ENCODE data around the gene CUL4A. TPM values are rescaled to one million over a fixed set of nuclear protein-coding genes. Genes with fewer than 3 reads are reported as not detected.
"Not testable (repeated sequence)": the region's sequence is repeated elsewhere in the genome, so short reads cannot be mapped to it uniquely, and the experiment has no call there.

Gene CUL4A
- total RNA-seq, 2 donors from 2014 or later = 51.4 to 86.2 TPM

GRCh38 chr13:113223070-113223469 lies 13.7 kb downstream of the CUL4A start:
- H3K4me1 Mint-ChIP-seq (ENCODE audit: low read depth in 2 of 2) = peaks cover 20 to 40% of the 10 kb centered on the region in 2 donors
- no peaks in the 10 kb centered on the region for H3K27me3 Mint-ChIP-seq
- no peak overlapping the region for H3K27ac Mint-ChIP-seq
- ATAC-seq (no peak), DNase-seq (ENCODE audit: low spot score) (no peak)
- peaks cover 5% of the 10 kb centered on the region for H3K36me3 Mint-ChIP-seq
- H3K4me3 Mint-ChIP-seq = no peak overlapping the region
- no peaks in the 10 kb centered on the region for H3K9me3 Mint-ChIP-seq

GRCh38 chr13:113224486-113224885 lies 15.1 kb downstream of the CUL4A start:
- no peak for ATAC-seq
- Mint-ChIP-seq H3K27me3 (no peaks in the 10 kb centered on the region), H3K27ac (no peak overlapping the region), H3K36me3 (peaks cover 5% of the 10 kb centered on the region), H3K4me1 (ENCODE audit: low read depth in 2 of 2) (peaks cover 20 to 38% of the 10 kb centered on the region in 2 donors), H3K9me3 (no peaks in the 10 kb centered on the region), H3K4me3 (no peak overlapping the region)
- DNase-seq (ENCODE audit: low spot score) = no peak

- ATAC-seq = no peak
- Mint-ChIP-seq H3K36me3 (peaks cover 10% of the 10 kb centered on the region), H3K4me3 (no peak overlapping the region), H3K27ac (no peak overlapping the region), H3K27me3 (no peaks in the 10 kb centered on the region), H3K4me1 (ENCODE audit: low read depth in 2 of 2) (peaks cover 16 to 34% of the 10 kb centered on the region in 2 donors), H3K9me3 (no peaks in the 10 kb centered on the region)
- no peak for DNase-seq (ENCODE audit: low spot score)
Measured at GRCh38 chr13:113225515-113225914, 16.1 kb downstream of the CUL4A start.

DNA sequence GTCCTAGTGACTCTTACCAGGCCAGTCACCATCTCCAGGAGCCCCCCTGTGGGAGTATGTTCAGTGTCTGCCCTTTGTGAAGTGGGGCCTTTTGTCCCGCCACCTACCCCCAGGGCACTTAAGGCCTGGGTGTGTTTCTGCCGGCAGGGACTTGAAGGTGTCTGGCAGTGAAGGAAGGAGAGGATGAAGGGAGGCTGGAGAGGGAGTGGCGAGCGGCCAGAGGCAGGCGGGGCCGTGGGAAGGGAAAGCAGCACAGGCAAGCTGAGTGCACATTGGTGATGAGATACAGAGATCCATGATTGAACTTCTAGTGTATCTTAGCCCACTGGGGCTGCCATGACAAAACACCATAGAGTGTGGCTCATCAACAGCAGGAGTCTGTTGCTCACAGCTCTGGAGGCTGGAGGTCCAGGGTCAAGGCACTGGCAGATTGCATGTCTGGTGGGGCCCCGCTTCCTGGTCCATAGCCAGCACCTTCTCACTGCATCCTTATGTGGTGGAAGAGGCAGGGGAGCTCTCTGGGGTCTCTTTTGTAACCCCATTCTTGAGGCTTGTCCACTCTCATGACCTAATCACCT lies 17.5 kb downstream of the CUL4A start:
- no peaks in the 10 kb centered on the region for H3K9me3 Mint-ChIP-seq
- peak overlapping the region in 1 of 2 donors; percentile 38 for H3K27ac Mint-ChIP-seq
- H3K4me1 Mint-ChIP-seq (ENCODE audit: low read depth in 2 of 2) = peaks cover 11 to 30% of the 10 kb centered on the region in 2 donors
- peaks cover 10% of the 10 kb centered on the region for H3K36me3 Mint-ChIP-seq
- ATAC-seq (no peak), DNase-seq (ENCODE audit: low spot score) (no peak)
- H3K4me3 Mint-ChIP-seq = no peak overlapping the region
- H3K27me3 Mint-ChIP-seq = no peaks in the 10 kb centered on the region

- no peak for DNase-seq (ENCODE audit: low spot score)
- no peaks in the 10 kb centered on the region for H3K9me3 Mint-ChIP-seq
- H3K36me3 Mint-ChIP-seq = peaks cover 21% of the 10 kb centered on the region
- no peak for ATAC-seq
- no peak overlapping the region for H3K27ac Mint-ChIP-seq
- no peak overlapping the region for H3K4me3 Mint-ChIP-seq
- no peaks in the 10 kb centered on the region for H3K27me3 Mint-ChIP-seq
- H3K4me1 Mint-ChIP-seq (ENCODE audit: low read depth in 2 of 2) = peaks cover 0 to 16% of the 10 kb centered on the region in 2 donors
Measured at GRCh38 chr13:113229161-113229560, 19.7 kb downstream of the CUL4A start.

DNA sequence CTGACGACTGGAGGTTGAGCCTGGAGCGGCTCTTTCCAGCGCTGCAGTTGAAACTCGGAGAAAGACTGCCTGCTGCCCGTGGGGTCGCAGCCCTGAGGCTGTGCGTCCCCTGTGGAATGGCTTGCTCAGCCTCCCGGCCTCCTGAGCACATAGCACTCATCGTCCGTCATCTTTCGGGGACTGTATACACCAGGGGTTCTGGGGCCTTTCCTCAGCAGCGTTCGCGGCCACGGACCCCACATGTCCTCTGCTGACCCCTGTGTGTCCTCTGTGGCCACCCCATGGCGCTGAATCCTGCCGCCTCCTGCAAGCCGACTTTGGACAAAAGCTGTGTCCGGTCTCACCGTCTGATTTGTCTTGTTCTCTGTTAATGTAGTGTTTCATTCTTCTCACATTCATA lies 20.4 kb downstream of the CUL4A start:
- H3K4me1 Mint-ChIP-seq (ENCODE audit: low read depth in 2 of 2) = peaks cover 0 to 12% of the 10 kb centered on the region in 2 donors

DNA sequence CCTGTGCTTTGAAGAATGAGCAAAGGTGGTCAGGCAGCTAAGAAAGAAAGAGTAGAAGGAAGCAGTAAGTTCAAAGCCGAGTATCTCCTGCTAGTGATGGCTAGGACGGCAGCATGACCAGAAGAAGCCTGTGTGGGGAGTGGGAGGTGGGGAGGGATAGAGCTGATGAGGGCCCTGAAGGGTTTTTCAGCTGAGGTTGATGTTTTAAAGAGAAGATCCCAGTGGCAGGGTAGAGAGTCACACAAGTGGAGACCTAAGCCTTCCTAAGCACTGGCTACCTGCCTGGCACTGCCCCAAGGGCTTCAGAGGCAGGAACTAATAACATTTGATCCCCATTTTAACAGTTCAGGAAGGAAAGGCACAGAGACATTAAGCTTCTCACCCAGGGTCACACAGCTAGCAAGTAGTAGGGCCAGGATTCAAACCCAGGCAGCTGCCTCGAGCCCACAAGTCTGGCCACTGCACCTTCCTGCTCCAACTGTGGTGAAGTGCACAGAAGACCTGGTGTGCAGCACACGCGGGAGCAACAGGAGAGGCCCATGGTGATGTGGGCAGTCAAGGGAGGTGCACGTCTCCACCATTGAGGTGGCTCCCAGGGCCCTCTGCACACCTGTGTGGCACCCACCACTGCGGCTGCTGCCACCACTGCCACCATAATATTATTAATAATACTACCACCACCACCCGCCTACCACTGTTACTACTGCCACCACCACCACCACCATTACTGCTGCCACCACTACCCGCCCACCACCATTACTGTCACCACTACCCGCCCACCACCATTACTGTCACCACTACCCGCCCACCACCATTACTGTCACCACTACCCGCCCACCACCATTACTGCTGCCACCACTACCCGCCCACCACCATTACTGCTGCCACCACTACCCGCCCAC lies 22.1 kb downstream of the CUL4A start:
- peaks cover 5 to 6% of the 10 kb centered on the region in 2 donors for H3K4me1 Mint-ChIP-seq (ENCODE audit: low read depth in 2 of 2)
- H3K27ac Mint-ChIP-seq = no peak overlapping the region
- H3K9me3 Mint-ChIP-seq = no peaks in the 10 kb centered on the region
- ATAC-seq (no peak), DNase-seq (ENCODE audit: low spot score) (no peak)
- H3K36me3 Mint-ChIP-seq = peaks cover 28% of the 10 kb centered on the region
- H3K4me3 Mint-ChIP-seq = no peak overlapping the region
- no peaks in the 10 kb centered on the region for H3K27me3 Mint-ChIP-seq

More for the DNA sequence above, 20.4 kb downstream of the CUL4A start:
- H3K4me3 Mint-ChIP-seq = no peak overlapping the region
- DNase-seq (ENCODE audit: low spot score) (no peak), ATAC-seq (no peak)
- H3K9me3 Mint-ChIP-seq = no peaks in the 10 kb centered on the region
- no peak overlapping the region for H3K27ac Mint-ChIP-seq
- peaks cover 16% of the 10 kb centered on the region for H3K36me3 Mint-ChIP-seq
- H3K27me3 Mint-ChIP-seq = no peaks in the 10 kb centered on the region

- no peak overlapping the region for H3K27ac Mint-ChIP-seq
- H3K9me3 Mint-ChIP-seq = no peaks in the 10 kb centered on the region
- no peaks in the 10 kb centered on the region for H3K27me3 Mint-ChIP-seq
- no peak for ATAC-seq
- H3K36me3 Mint-ChIP-seq = peaks cover 28% of the 10 kb centered on the region
- no peak for DNase-seq (ENCODE audit: low spot score)
- H3K4me3 Mint-ChIP-seq = no peak overlapping the region
- peaks cover 3 to 6% of the 10 kb centered on the region in 2 donors for H3K4me1 Mint-ChIP-seq (ENCODE audit: low read depth in 2 of 2)
Measured at GRCh38 chr13:113232208-113233003, 23.0 kb downstream of the CUL4A start.

DNA sequence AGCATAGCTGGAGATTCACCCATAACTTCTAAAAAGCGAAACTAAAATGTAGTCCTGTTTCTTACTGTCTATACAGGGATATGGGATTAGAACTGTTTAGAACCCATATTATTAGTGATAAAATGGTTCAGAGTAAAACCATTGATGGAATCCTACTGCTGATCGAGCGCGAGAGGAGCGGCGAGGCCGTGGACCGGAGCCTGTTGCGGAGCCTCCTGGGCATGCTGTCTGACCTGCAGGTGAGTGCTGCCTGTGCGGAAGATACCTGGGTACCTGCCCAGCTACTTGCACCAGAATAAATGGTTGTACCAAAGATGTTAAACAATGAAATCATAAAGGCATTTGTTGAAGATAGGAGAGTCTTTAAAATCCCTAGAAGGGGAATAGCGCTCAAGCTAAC lies 23.7 kb downstream of the CUL4A start:
- Mint-ChIP-seq H3K36me3 (peaks cover 28% of the 10 kb centered on the region), H3K4me3 (no peak overlapping the region), H3K27me3 (no peaks in the 10 kb centered on the region), H3K4me1 (ENCODE audit: low read depth in 2 of 2) (peaks cover under 1 to 6% of the 10 kb centered on the region in 2 donors), H3K9me3 (no peaks in the 10 kb centered on the region), H3K27ac (no peak overlapping the region)
- ATAC-seq (no peak), DNase-seq (ENCODE audit: low spot score) (no peak)

DNA sequence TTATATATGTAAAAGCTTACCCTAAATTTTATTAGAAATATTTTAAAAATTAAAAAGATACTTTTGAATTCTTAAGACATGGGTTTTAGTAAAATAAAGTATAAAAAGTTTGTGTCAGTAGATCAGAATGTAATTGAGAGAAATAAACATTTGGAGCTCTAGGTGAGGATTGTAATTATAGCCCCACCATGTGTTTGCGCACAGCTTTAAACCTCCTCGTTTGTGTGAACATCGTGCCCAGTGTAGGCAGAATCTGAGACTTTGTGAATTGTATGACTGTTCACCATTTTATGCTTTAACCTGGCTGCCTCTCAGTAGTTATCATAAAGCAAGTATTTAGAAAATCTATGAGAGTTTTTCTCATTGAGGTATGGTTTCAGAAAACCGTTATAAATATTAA lies 29.1 kb downstream of the CUL4A start:
- no peak overlapping the region for H3K27ac Mint-ChIP-seq
- H3K27me3 Mint-ChIP-seq = no peaks in the 10 kb centered on the region
- no peaks in the 10 kb centered on the region for H3K9me3 Mint-ChIP-seq
- DNase-seq (ENCODE audit: low spot score) (no peak), ATAC-seq (no peak)
- peaks cover 0 to 6% of the 10 kb centered on the region in 2 donors for H3K4me1 Mint-ChIP-seq (ENCODE audit: low read depth in 2 of 2)
- no peak overlapping the region for H3K4me3 Mint-ChIP-seq
- peaks cover 29% of the 10 kb centered on the region for H3K36me3 Mint-ChIP-seq

GRCh38 chr13:113239357-113239756 lies 29.9 kb downstream of the CUL4A start:
- Mint-ChIP-seq H3K27ac (no peak overlapping the region), H3K36me3 (peaks cover 28% of the 10 kb centered on the region), H3K9me3 (no peaks in the 10 kb centered on the region), H3K4me3 (no peak overlapping the region), H3K27me3 (no peaks in the 10 kb centered on the region), H3K4me1 (ENCODE audit: low read depth in 2 of 2) (peaks cover 0 to 6% of the 10 kb centered on the region in 2 donors)
- no peak for DNase-seq (ENCODE audit: low spot score)
- peak in 1 of 2 donors; percentile 17 for ATAC-seq

DNA sequence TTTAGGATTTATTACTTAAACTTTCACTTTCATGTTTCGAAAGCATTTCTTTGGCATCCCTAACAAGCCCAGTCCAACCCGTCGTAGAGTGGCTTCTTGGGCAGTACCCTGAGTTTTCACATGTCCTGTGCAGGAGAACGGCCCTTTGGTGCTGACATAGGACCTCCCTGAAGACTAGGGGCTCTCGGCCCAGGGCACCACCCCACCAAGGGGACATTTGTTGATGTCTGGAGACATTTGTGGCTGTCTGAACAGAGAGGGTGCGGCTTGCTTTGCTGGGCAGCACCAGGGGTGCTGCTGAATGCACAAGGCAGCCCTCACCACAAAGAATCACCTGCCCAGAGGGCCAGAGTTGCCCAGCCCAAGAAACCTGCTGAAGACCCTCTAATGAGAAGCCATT lies 30.6 kb downstream of the CUL4A start:
- DNase-seq (ENCODE audit: low spot score) = no peak
- no peak for ATAC-seq
- Mint-ChIP-seq H3K4me1 (ENCODE audit: low read depth in 2 of 2) (peaks cover 0 to 6% of the 10 kb centered on the region in 2 donors), H3K36me3 (peaks cover 32% of the 10 kb centered on the region), H3K27ac (no peak overlapping the region), H3K27me3 (no peaks in the 10 kb centered on the region), H3K9me3 (no peaks in the 10 kb centered on the region), H3K4me3 (no peak overlapping the region)

DNA sequence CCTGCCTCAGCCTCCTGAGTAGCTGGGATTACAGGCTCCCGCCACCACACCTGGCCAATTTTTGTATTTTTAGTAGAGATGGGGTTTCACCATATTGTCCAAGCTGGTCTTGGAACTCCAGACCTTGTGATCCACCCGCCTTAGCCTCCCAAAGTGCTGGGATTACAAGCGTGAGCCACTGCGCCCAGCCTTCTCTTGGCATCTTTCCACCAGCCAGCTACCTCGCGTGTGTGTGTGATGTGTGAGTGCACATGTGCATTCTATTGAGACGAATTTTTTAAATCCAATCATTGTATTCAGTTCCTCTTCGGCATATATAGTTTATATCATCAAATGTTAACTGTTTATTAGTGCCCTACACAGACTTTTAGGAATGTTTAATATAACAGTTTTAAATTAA lies 32.2 kb downstream of the CUL4A start:
- H3K4me3 Mint-ChIP-seq; ATAC-seq; H3K4me1 Mint-ChIP-seq (ENCODE audit: low read depth in 2 of 2); H3K27ac Mint-ChIP-seq; H3K9me3 Mint-ChIP-seq; H3K27me3 Mint-ChIP-seq; DNase-seq (ENCODE audit: low spot score): not testable (repeated sequence)
- H3K36me3 Mint-ChIP-seq = peaks cover 30% of the 10 kb centered on the region

GRCh38 chr13:113243847-113244246 lies 34.4 kb downstream of the CUL4A start:
- no peak for ATAC-seq
- peaks cover 32% of the 10 kb centered on the region for H3K36me3 Mint-ChIP-seq
- H3K27me3 Mint-ChIP-seq = no peaks in the 10 kb centered on the region
- H3K4me1 Mint-ChIP-seq (ENCODE audit: low read depth in 2 of 2) = no peaks in the 10 kb centered on the region
- no peak for DNase-seq (ENCODE audit: low spot score)
- no peak overlapping the region for H3K4me3 Mint-ChIP-seq
- H3K9me3 Mint-ChIP-seq = no peaks in the 10 kb centered on the region
- H3K27ac Mint-ChIP-seq = no peak overlapping the region
